ENCODE measurements around the gene CYTH1.
"Not testable (repeated sequence)": the region's sequence is repeated elsewhere in the genome, so short reads cannot be mapped to it uniquely, and the experiment has no call there.

CYTH1 gene

DNA sequence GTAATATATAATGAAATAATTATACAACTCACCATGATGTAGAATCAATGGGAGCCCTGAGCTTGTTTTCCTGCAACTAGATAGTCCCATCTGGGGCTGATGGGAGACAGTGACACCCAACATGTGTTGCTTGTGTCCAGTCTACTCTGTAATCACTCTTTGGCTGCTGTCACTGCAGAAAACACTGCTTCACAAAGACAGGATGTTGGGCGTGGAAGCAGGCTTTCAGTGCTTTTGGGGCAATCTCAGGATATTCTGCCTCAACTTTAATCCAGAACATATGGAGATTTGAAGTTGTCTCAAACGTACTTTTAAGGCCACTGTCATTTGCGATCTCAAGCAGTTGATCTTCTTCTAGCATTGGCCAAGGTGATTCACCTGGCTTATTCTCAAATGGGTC is 94.9 kb downstream of the CYTH1 start:
- DNase-seq, result no peak

DNA sequence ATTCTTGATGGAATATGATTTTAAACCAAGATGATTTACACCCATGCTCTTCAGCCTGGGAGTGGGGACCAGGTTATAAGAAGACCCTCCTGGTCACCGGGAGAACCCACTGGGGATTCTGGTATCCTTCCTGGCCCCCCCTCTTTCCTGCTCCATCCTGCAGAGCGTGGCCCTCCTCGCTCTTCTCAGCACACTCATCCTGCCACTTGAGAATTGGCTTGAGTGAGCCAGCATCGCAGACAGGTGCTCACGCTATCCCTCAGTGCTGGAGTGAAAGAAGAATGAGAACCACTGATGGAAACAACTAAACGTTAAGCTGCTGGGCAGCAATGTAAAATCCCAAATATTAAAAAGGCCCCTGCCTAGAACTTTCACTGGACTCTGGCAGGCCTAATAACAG is 98.0 kb downstream of the CYTH1 start:
- no peak for DNase-seq

GRCh38 chr17:78683408-78683961 is 98.6 kb downstream of the CYTH1 start:
- DNase-seq, result no peak

DNA sequence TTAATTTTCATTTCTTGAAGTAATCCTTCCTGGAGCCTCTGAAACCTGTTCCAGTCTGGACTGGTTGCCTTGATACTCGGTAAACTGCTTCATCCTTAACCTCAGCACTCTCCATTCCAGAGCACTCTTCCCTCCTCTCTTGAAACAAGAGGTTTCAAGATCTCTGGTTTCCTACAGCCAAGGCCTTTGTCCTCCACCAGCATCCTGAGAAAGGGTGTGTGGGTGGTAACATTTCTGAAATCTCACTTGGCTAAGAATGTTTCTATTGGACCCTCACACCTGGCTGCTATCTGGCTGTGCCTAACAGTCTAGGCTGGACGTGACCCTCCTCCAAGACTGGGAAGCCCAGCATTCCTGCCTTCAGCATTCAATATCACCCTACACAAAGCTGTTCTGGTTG is 99.7 kb downstream of the CYTH1 start:
- DNase-seq, result no peak

DNA sequence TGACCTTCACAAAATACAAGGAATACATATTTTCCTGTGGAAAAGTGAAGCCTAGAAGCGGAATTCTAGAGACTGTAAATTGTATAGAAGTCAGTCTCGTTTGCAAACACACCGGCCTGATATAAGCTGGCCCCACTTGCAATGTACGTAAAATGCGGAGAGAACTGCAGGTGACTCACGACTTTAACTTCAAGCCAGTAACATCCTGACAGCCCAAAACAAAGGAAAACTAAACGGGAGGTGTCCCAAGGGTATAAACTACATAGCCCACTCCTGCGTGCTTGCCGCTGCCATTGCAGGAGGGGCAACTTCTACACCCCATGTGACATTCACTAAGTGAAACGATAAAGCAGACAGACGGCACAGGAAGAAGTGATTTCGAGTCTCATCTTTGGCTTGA is 101.6 kb downstream of the CYTH1 start:
- DNase-seq, result no peak

DNA sequence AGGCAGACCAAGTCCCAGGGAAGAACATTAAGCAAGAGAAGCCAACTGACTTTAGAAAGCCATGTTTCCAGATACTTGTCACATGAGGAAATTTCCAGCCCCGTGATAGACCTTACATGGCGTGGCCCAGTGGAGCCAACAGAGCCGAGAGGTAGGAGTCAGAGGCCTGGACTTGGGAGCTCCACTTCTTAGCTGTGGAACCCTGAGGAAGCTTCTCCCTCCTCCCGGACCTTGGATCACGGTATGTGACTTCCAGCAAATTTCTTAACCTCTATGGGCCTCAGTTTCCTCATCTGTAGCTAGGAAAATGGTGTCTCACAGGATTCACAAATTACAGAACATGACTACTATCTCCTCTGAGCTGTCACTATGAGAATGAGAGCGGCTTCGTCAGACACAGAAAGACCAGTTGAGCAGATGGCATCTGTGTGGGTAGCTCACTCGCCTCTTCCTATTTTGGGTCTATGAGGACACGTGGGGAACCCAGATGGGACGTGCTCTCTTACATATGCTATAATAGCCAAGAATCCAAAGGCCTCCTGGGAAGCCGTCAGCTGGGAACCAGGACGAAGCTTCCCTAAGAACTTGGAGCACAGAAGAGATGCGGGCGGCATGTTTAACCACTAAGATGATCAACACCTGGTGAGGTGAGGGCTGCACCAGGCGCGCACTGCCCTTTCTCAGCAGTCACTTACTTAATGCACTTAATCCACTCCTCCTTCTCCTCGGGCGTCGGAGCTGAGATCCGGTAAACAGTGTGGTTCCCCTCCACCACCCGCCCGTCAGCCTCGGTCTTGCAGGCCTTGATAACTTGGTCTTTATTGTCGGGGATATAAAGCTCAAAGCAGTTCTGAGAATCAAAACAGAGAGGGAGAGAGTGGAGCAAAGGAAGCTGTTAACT is 102.3 kb downstream of the CYTH1 start:
- no peak for DNase-seq

DNA sequence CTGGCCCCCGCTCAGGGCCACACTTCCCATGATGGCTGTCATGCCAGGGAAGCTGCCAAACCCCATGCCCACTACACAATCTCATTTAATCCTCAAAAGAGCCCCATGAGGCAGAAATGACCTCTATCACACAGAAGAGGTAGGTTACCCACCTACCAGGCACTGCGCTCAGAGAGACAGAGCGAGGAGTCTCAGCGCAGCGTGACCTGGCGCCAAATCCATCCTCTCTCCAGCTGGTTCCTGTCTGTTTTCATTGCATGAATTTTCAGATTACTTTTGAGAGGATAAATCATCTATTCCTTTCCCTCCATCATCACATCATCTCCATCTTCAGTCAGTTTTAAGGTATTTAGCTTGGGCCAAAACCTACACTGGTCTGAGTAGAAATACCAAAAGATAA is 103.4 kb downstream of the CYTH1 start:
- DNase-seq, result no peak

GRCh38 chr17:78678222-78678557 is 103.9 kb downstream of the CYTH1 start:
- no peak for DNase-seq

- DNase-seq, result no peak
These were observed 104.5 kb downstream of the CYTH1 start for GRCh38 chr17:78677303-78678221.

DNA sequence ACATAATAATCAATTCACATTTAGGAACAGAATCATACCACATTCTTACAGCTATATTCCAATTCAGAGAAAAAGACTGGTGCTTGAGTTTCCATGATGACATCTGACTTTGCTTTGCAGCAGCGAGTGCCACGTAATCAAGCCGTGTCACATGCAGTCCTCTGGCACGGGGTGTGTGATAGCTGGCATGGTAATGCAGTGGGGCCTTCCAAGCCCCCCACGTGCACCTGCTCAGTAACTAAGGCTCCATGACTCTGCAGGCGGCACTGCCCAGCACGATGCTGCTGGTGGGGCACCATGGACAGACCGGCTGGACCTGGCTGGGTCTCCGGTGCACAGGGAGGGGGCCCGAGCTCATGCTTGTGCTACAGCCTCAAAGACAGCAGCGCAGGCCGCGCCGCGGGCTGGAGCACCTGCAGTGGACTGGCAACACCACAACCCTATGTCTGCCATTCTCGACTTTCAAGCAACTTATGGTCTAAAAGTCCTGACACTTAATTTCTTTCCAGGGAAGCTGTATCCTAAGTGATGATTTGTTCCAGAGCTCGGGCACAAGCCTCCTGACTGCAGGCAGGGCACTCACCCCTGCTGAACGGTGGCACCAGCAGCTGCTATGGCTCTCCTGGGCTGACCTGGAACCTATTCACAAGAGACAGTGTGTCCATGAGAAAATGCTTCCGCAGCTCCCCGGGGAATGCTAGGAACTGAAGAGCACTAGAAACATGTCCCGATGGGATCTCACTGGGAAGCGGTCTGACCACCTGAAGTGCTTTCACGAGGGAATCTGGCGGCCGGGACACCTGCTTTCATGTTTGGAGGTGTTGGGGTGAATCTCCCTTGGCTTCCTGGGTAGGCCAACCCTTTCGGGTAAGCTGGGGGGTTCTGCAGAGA is 105.4 kb downstream of the CYTH1 start:
- DNase-seq, result no peak

DNA sequence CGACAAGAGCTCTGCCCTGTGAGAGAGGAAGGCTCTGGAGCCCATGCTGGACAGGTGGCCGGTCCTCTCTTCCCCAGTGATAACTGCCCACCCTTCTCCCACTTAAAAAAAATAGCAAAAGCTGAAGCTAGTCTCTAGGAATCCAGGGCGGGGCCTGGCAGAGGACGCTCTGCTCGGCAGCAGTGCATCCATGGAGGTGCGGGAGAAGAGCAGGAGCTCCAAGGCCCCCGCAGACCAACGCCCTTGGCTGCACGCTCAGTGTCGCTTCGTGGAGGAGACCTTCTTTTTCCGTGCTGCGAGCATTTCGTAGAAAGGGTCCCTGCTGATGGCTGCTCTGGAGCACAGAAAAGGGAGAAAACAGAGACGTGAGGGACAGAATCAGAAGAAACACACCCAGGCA is 106.2 kb downstream of the CYTH1 start:
- no peak for DNase-seq

DNA sequence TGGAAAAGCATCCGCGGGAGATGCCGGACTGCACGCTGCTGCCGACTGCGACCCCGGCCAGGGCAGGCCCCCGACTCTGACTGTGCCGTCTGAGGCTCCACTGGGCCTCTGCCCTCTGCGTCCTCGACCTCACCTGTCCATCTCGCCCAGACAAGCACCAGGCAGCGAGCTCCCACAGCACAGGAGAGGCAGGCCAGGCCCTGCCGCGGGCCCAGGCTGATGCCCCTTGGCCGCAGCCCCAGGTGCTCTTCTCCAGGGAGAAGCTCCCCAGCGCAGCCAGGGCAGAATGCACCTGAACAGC is 106.8 kb downstream of the CYTH1 start:
- DNase-seq, result no peak

- no peak for DNase-seq
These were observed 107.3 kb downstream of the CYTH1 start for GRCh38 chr17:78674595-78675315.

DNA sequence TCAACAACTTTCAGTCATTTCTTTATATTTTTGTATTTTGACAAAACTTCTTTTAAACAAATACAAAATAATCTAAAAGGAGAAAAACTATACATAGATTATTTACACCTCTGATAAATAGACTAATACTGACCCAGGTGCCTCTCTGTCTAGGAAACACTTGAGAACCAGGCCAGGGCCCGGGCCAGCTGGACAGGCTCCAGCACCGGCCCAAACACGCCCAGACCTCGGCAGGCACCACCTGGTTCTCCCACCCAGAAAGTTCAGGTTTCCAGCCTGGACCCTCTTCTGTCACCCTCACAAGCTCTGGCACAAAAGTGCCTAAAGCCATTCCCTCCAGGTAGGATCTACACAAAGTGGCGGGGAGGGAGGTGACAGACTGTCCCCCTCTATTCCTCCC is 107.9 kb downstream of the CYTH1 start:
- no peak for DNase-seq

- DNase-seq, result no peak
These were observed 108.7 kb downstream of the CYTH1 start for GRCh38 chr17:78673395-78673794.

GRCh38 chr17:78672871-78673371 is 109.2 kb downstream of the CYTH1 start:
- DNase-seq, result no peak

DNA sequence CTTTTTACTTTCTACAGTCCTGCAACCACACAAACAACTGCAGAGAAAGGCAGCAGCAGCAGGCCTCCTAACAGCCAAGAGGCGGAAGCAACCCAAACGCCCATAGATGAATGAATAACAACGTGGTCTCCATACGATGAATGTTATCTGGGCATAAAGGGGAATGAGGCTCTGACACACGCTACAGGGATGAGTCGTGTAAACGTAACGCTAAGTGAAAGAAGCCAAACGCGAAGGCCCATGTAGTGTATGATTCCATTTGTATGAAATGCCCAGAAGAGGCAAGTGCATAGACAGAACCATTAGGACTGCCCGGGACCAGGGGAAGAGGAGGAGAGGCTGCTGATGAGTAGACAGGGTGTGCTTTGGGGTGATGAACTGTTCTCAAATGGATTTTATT is 110.1 kb downstream of the CYTH1 start:
- no peak for DNase-seq

- DNase-seq, result not testable (repeated sequence)
These were observed 110.4 kb downstream of the CYTH1 start for GRCh38 chr17:78671726-78672001.

GRCh38 chr17:78670850-78671725 is 111.0 kb downstream of the CYTH1 start:
- DNase-seq, result no peak

GRCh38 chr17:78669975-78670518 is 112.0 kb downstream of the CYTH1 start:
- DNase-seq, result no peak
